Heart left ventricle (tissue), 13 donors: ENCODE results near the gene FUBP1.

Experiments
- CTCF ChIP-seq, 12 donors: fragments of 200-600 bp; sonication (generic) in 4 of 12; IDR thresholded peaks; one replicate each; pipeline versions ENCODE4 v1.5.0 to v1.8.0; 2018 to 2022; ENCODE audit warnings: antibody characterized with exemption in 12 of 12, mild to moderate bottlenecking in 5 of 12
- POLR2A ChIP-seq, 2 donors: fragments of 450-650 bp; IDR thresholded peaks; one replicate each; pipeline ENCODE4 v1.6.1; 2017; ENCODE audit warnings: antibody characterized with exemption in 2 of 2, mild to moderate bottlenecking in 2 of 2, moderate library complexity in 2 of 2
- donor health status: ischemic (EF 13 %, LVEDD 7.1; RV severe dilation, severe dysfunction).
- donor health status: DM: no; HTN: yes; CAD: no.
- donor health status: DM: no; HTN: no; CAD: no.
- donor health status: ischemic (EF 25% LVEDD 6.9; RV normal size, moderate dysfunction).
- donor health status: ischemic (EF 25% LVEDD 5.7; RV mildly dilated, moderate dysfunction).
- donor health status: ischemic (EF 35%, LVEDD 5.7; RV mildly dilated, moderate dysfunction).
- donor health status: nonischemic (EF 11% LVEDD 7.7; RV severe dilation, severe dysfunction).
- donor health status: DM: yes; HTN: yes; CAD: no.
- donor health status: PGD.
- donor health status: ischemic (EF 29% LVEDD 5.4; RV normal size, mild dysfunction).
- donor health status: nonischemic (EF 23%, LVEDD 6.1; RV moderate dilation, normal function).

- TF ChIP-seq CTCF (IDR thresholded peaks at IDR 0.05) (peak in 8 of 12 donors; percentile 5 to 43 (median 26)), POLR2A (IDR thresholded peaks at IDR 0.05) (no peak)
Measured at GRCh38 chr1:77948841-77949424, 29.9 kb downstream of the FUBP1 start.
